Neutrophil (primary cell): ENCODE data around the gene RAB30.

ENCODE experiments used
- H3K27ac ChIP-seq: fragments of 200-600 bp; sonication (generic); 2 replicates; pipeline ENCODE4 v1.5.1; 2016; ENCODE audit warnings: mild to moderate bottlenecking, moderate library complexity
- H3K27me3 ChIP-seq: fragments of 200-600 bp; sonication (generic); 2 replicates; pipeline ENCODE4 v1.6.0; 2016; ENCODE audit warnings: mild to moderate bottlenecking
- H3K36me3 ChIP-seq: fragments of 200-600 bp; sonication (generic); 2 replicates; pipeline ENCODE4 v1.5.1; 2017
- H3K4me1 ChIP-seq, 2 experiments: fragments of 200-600 bp in 1 of 2; sonication (generic) in 1 of 2; 1 replicate in 1 of 2; 2 replicates in 1 of 2; pipeline versions ENCODE4 v1.5.1 to v1.6.1; 2013 to 2016; ENCODE audit warnings: low read depth in 1 of 2, low read length in 1 of 2, mild to moderate bottlenecking in 1 of 2, moderate library complexity in 1 of 2; ENCODE audit not compliant: control insufficient read depth in 1 of 2, insufficient read depth in 1 of 2
- H3K4me3 ChIP-seq, 2 experiments: fragments of 200-600 bp in 1 of 2; sonication (generic) in 1 of 2; 1 replicate in 1 of 2; 2 replicates in 1 of 2; pipeline ENCODE4 v1.5.1; 2013 to 2016; ENCODE audit warnings: low read depth in 1 of 2, low read length in 1 of 2, mild to moderate bottlenecking in 1 of 2, moderate library complexity in 1 of 2
- H3K9me3 ChIP-seq: fragments of 200-600 bp; sonication (generic); 2 replicates; pipeline ENCODE4 v1.5.1; 2016
- CTCF ChIP-seq: fragments of 200-600 bp; sonication (generic); IDR thresholded peaks from 2 replicates; pipeline ENCODE4 v1.5.1; 2016; ENCODE audit warnings: antibody characterized with exemption

RAB30 gene

GRCh38 chr11:82992223-82992622 is 79.5 kb downstream of the RAB30 start:
- TF ChIP-seq CTCF, result no peak
- Histone ChIP-seq H3K36me3 (no peaks in the 10 kb centered on the region), H3K4me1 (no peaks in the 10 kb centered on the region), H3K9me3 (no peaks in the 10 kb centered on the region), H3K4me3 (no peak overlapping the region), H3K27me3 (peaks cover 6% of the 10 kb centered on the region), H3K27ac (no peak overlapping the region)

- TF ChIP-seq CTCF, result no peak
Observed at GRCh38 chr11:82989628-82990404, 81.9 kb downstream of the RAB30 start.

GRCh38 chr11:82988936-82989627 is 82.6 kb downstream of the RAB30 start:
- Histone ChIP-seq H3K4me3 (no peak overlapping the region), H3K4me1 (no peaks in the 10 kb centered on the region), H3K27me3 (peaks cover 15% of the 10 kb centered on the region), H3K27ac (no peak overlapping the region), H3K9me3 (no peaks in the 10 kb centered on the region), H3K36me3 (no peaks in the 10 kb centered on the region)
- TF ChIP-seq CTCF, result no peak

More at GRCh38 chr11:82989628-82990404, 81.9 kb downstream of the RAB30 start:
- Histone ChIP-seq H3K4me1 (no peaks in the 10 kb centered on the region), H3K27ac (no peak overlapping the region), H3K9me3 (no peaks in the 10 kb centered on the region), H3K27me3 (peaks cover 15% of the 10 kb centered on the region), H3K4me3 (no peak overlapping the region), H3K36me3 (no peaks in the 10 kb centered on the region)

- TF ChIP-seq CTCF, result no peak
- no peak overlapping the region for H3K27ac ChIP-seq
- no peaks in the 10 kb centered on the region for H3K9me3 ChIP-seq
Observed at GRCh38 chr11:82987997-82988396, 83.7 kb downstream of the RAB30 start.

GRCh38 chr11:82986446-82986845 is 85.3 kb downstream of the RAB30 start:
- no peak overlapping the region for H3K27ac ChIP-seq
- no peak overlapping the region for H3K4me3 ChIP-seq
- TF ChIP-seq CTCF, result no peak
- H3K36me3 ChIP-seq, result no peaks in the 10 kb centered on the region
- no peaks in the 10 kb centered on the region for H3K4me1 ChIP-seq
- peaks cover 9% of the 10 kb centered on the region for H3K27me3 ChIP-seq
- H3K9me3 ChIP-seq, result no peaks in the 10 kb centered on the region

More at GRCh38 chr11:82987997-82988396, 83.7 kb downstream of the RAB30 start:
- H3K4me1 ChIP-seq, result no peaks in the 10 kb centered on the region
- H3K4me3 ChIP-seq, result no peak overlapping the region
- no peaks in the 10 kb centered on the region for H3K36me3 ChIP-seq
- H3K27me3 ChIP-seq, result peaks cover 15% of the 10 kb centered on the region
